Esophagus muscularis mucosa (tissue), 4 donors: ENCODE measurements around the gene DCDC2.

Experiments used
- EP300 ChIP-seq: sonication (generic); formaldehyde crosslinking; IDR thresholded peaks from one replicate; pipeline ENCODE4 v1.6.1; 2017; ENCODE audit warnings: antibody characterized with exemption
- POLR2AphosphoS5 ChIP-seq, 2 donors: sonication (generic); formaldehyde crosslinking; IDR thresholded peaks; one replicate each; pipeline ENCODE4 v1.6.1; 2017; ENCODE audit warnings: antibody characterized with exemption in 2 of 2
- TF ChIP-seq, protein P1 (sequence below), 3 experiments: fragments of 200-600 bp in 2 of 3; fragments of 450-650 bp in 1 of 3; sonication (generic) in 2 of 3; IDR thresholded peaks; one replicate each; pipeline ENCODE4 v1.5.1; 2017 to 2019; ENCODE audit warnings: antibody characterized with exemption in 3 of 3, mild to moderate bottlenecking in 2 of 3, moderate library complexity in 1 of 3

DNA sequence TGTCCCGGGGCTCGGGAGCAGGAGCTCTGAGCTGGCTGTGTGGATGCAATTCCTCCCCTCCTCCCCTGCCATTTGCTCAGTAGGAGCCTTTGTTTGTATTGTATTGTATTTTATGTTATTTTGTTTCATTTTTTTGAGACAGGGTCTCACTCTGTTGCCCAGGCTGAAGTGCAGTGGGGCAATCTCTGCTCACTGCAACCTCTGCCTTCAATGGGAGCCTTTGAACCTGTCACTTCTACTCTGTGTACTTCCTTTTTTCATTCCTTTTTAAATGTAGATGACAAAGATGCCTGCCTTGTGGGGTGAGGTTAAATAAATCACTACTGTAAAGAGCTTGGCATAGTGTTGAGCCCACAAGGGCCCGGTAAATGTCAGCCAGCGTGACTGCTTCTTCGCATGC lies 70.6 kb downstream of the DCDC2 start:
- TF ChIP-seq, protein P1, sequence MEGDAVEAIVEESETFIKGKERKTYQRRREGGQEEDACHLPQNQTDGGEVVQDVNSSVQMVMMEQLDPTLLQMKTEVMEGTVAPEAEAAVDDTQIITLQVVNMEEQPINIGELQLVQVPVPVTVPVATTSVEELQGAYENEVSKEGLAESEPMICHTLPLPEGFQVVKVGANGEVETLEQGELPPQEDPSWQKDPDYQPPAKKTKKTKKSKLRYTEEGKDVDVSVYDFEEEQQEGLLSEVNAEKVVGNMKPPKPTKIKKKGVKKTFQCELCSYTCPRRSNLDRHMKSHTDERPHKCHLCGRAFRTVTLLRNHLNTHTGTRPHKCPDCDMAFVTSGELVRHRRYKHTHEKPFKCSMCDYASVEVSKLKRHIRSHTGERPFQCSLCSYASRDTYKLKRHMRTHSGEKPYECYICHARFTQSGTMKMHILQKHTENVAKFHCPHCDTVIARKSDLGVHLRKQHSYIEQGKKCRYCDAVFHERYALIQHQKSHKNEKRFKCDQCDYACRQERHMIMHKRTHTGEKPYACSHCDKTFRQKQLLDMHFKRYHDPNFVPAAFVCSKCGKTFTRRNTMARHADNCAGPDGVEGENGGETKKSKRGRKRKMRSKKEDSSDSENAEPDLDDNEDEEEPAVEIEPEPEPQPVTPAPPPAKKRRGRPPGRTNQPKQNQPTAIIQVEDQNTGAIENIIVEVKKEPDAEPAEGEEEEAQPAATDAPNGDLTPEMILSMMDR (IDR thresholded peaks at IDR 0.05): no peak
- TF ChIP-seq EP300 (no peak), POLR2AphosphoS5 (IDR thresholded peaks at IDR 0.05) (no peak)
